SH-SY5Y (cell line): ENCODE results near the gene EMC7.

Experiments
- GATA2 ChIP-seq: IDR thresholded peaks from 2 replicates; pipeline ENCODE4 v1.6.1; 2011; ENCODE audit warnings: mild to moderate bottlenecking, low read depth, low read length
- GATA3 ChIP-seq: IDR thresholded peaks from 2 replicates; pipeline ENCODE4 v1.6.1; 2011; ENCODE audit warnings: low read depth, mild to moderate bottlenecking, low read length, moderate library complexity

DNA sequence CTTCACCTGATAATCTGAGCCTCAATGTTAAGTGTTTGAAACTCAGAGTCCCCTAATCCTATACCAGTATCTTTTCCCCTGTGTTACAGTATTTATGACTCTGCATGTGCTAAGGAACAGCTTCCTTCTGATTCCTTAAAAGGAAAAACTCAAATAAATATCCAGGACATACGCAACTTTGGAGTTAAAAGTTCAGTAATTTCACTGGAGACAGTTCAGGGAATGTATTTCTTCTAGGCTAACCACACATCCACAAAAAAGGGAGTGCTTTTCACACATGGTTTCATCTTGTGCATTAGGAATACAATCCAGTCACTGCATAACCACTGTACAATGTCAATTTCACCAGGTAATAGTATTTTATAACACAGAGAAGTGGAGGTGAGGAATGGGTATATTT lies 31.2 kb upstream of the EMC7 start:
- no peak for TF ChIP-seq GATA2
- no peak for TF ChIP-seq GATA3
